ENCODE data around the gene SPATA17.

GRCh38 chr1:217642455-217642854 is 11.3 kb downstream of the SPATA17 start:
- TF ChIP-seq PATZ1 (CRISPR knock-in tag; IDR thresholded peaks at IDR 0.05; ENCODE audit: borderline replicate concordance), result no peak
- TF ChIP-seq CREB5 (CRISPR knock-in tag; IDR thresholded peaks at IDR 0.05; ENCODE audit: low read depth), result no peak
- TF ChIP-seq ZFP3 (CRISPR knock-in tag; IDR thresholded peaks at IDR 0.05), result no peak
- TF ChIP-seq TSHZ2 (CRISPR knock-in tag; IDR thresholded peaks at IDR 0.05), result no peak
- TF ChIP-seq POU6F1 (CRISPR knock-in tag; IDR thresholded peaks at IDR 0.05; ENCODE audit: borderline replicate concordance, low read depth), result no peak
- no peak for TF ChIP-seq ESRRG (CRISPR knock-in tag; IDR thresholded peaks at IDR 0.05)
- TF ChIP-seq RARB (CRISPR knock-in tag; IDR thresholded peaks at IDR 0.05), result no peak
- no peak for TF ChIP-seq ZFP30 (CRISPR knock-in tag; IDR thresholded peaks at IDR 0.05)
- TF ChIP-seq CSDC2 (CRISPR knock-in tag; IDR thresholded peaks at IDR 0.05), result no peak
- no peak for TF ChIP-seq ISL1 (CRISPR knock-in tag; IDR thresholded peaks at IDR 0.05)
- no peak for TF ChIP-seq BACH2 (CRISPR knock-in tag; IDR thresholded peaks at IDR 0.05; ENCODE audit: borderline replicate concordance)
- no peak for TF ChIP-seq ZNF565 (CRISPR knock-in tag; conservative IDR thresholded peaks at IDR 0.05; ENCODE audit: low read depth)
- TF ChIP-seq CSRNP3 (CRISPR knock-in tag; IDR thresholded peaks at IDR 0.05), result no peak

Measured in SK-N-SH treated with all-trans-retinoic acid at 6 μM for 48 hours (cell line).